GM18907 (cell line): ENCODE data around the gene PTPRN2.
"Not testable (repeated sequence)": the region's sequence is repeated elsewhere in the genome, so short reads cannot be mapped to it uniquely, and the experiment has no call there.

Source experiments
- ATAC-seq: cut with Tn5 transposase; IDR thresholded peaks from one replicate; pipeline ENCODE4 v1.9.1; 2021; ENCODE audit warnings: mild to moderate bottlenecking, moderate library complexity; ENCODE audit not compliant: unreplicated experiment

PTPRN2 gene

GRCh38 chr7:157930441-157930840, 657.2 kb downstream of the PTPRN2 start:
- no peak for ATAC-seq

- ATAC-seq = no peak
These were observed 658.0 kb downstream of the PTPRN2 start for GRCh38 chr7:157929671-157930070.

- ATAC-seq = no peak
These were observed 658.7 kb downstream of the PTPRN2 start for GRCh38 chr7:157928808-157929425.

GRCh38 chr7:157928171-157928794, 659.3 kb downstream of the PTPRN2 start:
- no peak for ATAC-seq

- ATAC-seq = no peak
These were observed 660.2 kb downstream of the PTPRN2 start for GRCh38 chr7:157927313-157927925.

GRCh38 chr7:157926521-157927150, 661.0 kb downstream of the PTPRN2 start:
- no peak for ATAC-seq

GRCh38 chr7:157926107-157926506, 661.5 kb downstream of the PTPRN2 start:
- no peak for ATAC-seq

- no peak for ATAC-seq
These were observed 662.2 kb downstream of the PTPRN2 start for GRCh38 chr7:157925383-157925875.

GRCh38 chr7:157923903-157924630, 663.6 kb downstream of the PTPRN2 start:
- no peak for ATAC-seq

GRCh38 chr7:157922576-157922975, 665.0 kb downstream of the PTPRN2 start:
- no peak for ATAC-seq

- ATAC-seq = no peak
These were observed 669.1 kb downstream of the PTPRN2 start for GRCh38 chr7:157918326-157919080.

- ATAC-seq = no peak
These were observed 670.5 kb downstream of the PTPRN2 start for GRCh38 chr7:157916946-157917640.

GRCh38 chr7:157910446-157910845, 677.2 kb downstream of the PTPRN2 start:
- ATAC-seq = no peak

GRCh38 chr7:157910045-157910444, 677.6 kb downstream of the PTPRN2 start:
- ATAC-seq = not testable (repeated sequence)

GRCh38 chr7:157909370-157909769, 678.3 kb downstream of the PTPRN2 start:
- ATAC-seq = no peak

GRCh38 chr7:157908006-157908782, 679.4 kb downstream of the PTPRN2 start:
- no peak for ATAC-seq

GRCh38 chr7:157907091-157907490, 680.5 kb downstream of the PTPRN2 start:
- ATAC-seq = no peak

- no peak for ATAC-seq
These were observed 681.0 kb downstream of the PTPRN2 start for GRCh38 chr7:157906583-157906982.
